H9 (cell line): ENCODE measurements around the gene ABCA1. TPM values are rescaled to one million over a fixed set of nuclear protein-coding genes. Genes with fewer than 3 reads are reported as not detected.
A peak's percentile ranks its signal among the peaks of the same experiment; 100 is the strongest.

Experiments
- DNase-seq: peaks from one replicate; pipeline ENCODE4 v3.0.0-alpha.2; 2017
- H2AFZ ChIP-seq: one replicate; pipeline ENCODE4 v1.6.1; 2013; ENCODE audit warnings: mild to moderate bottlenecking, low read length, control low read depth, moderate library complexity
- H2AK5ac ChIP-seq: 2 replicates; pipeline ENCODE4 v1.6.1; 2013; ENCODE audit warnings: low read length, control low read depth, mixed read lengths; ENCODE audit not compliant: insufficient read length
- H2BK120ac ChIP-seq: one replicate; pipeline ENCODE4 v1.6.1; 2013; ENCODE audit warnings: low read depth, mild to moderate bottlenecking, low read length, control low read depth, inconsistent platforms; ENCODE audit not compliant: poor library complexity, severe bottlenecking
- H2BK12ac ChIP-seq: 2 replicates; pipeline ENCODE4 v1.6.1; 2013; ENCODE audit warnings: low read length, control low read depth, mixed read lengths, low read depth; ENCODE audit not compliant: insufficient read length
- H2BK15ac ChIP-seq: 2 replicates; pipeline ENCODE4 v1.6.1; 2013; ENCODE audit warnings: low read depth, low read length, control low read depth
- H2BK20ac ChIP-seq: one replicate; pipeline ENCODE4 v1.6.1; 2013; ENCODE audit warnings: low read depth, mild to moderate bottlenecking, low read length, control low read depth, inconsistent platforms; ENCODE audit not compliant: poor library complexity, severe bottlenecking
- H2BK5ac ChIP-seq: 2 replicates; pipeline ENCODE4 v1.6.1; 2013; ENCODE audit warnings: low read length, control low read depth, mixed read lengths; ENCODE audit not compliant: insufficient read length
- H3K14ac ChIP-seq: 2 replicates; pipeline ENCODE4 v1.6.1; 2013; ENCODE audit warnings: low read length, control low read depth; ENCODE audit not compliant: insufficient read depth
- H3K18ac ChIP-seq: 2 replicates; pipeline ENCODE4 v1.6.1; 2013; ENCODE audit warnings: low read depth, mild to moderate bottlenecking, mixed read lengths, low read length, control low read depth; ENCODE audit not compliant: insufficient read length
- H3K23ac ChIP-seq: 2 replicates; pipeline ENCODE4 v1.6.1; 2013; ENCODE audit warnings: low read length, control low read depth, mixed read lengths, low read depth; ENCODE audit not compliant: insufficient read length
- H3K23me2 ChIP-seq: 2 replicates; pipeline ENCODE4 v1.6.1; 2013; ENCODE audit warnings: low read depth, mild to moderate bottlenecking, mixed read lengths, low read length, control low read depth; ENCODE audit not compliant: insufficient read length, poor library complexity, severe bottlenecking
- H3K27ac ChIP-seq: 2 replicates; pipeline ENCODE4 v1.5.1; 2013; ENCODE audit warnings: low read length, control low read depth, mixed read lengths, low read depth; ENCODE audit not compliant: insufficient read length
- H3K27me3 ChIP-seq: 2 replicates; pipeline ENCODE4 v1.6.1; 2013; ENCODE audit warnings: low read length, control low read depth, inconsistent platforms; ENCODE audit not compliant: insufficient read depth
- H3K4ac ChIP-seq: 2 replicates; pipeline ENCODE4 v1.6.1; 2013; ENCODE audit warnings: low read depth, mild to moderate bottlenecking, control low read depth, inconsistent platforms, low read length, moderate library complexity
- H3K4me1 ChIP-seq: 2 replicates; pipeline ENCODE4 v1.6.1; 2013; ENCODE audit warnings: low read length, control low read depth, inconsistent platforms; ENCODE audit not compliant: insufficient read depth
- H3K4me2 ChIP-seq: 2 replicates; pipeline ENCODE4 v1.6.1; 2013; ENCODE audit warnings: low read length, control low read depth, mixed read lengths; ENCODE audit not compliant: insufficient read length, insufficient read depth
- H3K56ac ChIP-seq: 2 replicates; pipeline ENCODE4 v1.6.1; 2013; ENCODE audit warnings: low read depth, mild to moderate bottlenecking, mixed read lengths, low read length, control low read depth; ENCODE audit not compliant: insufficient read length
- H3K79me1 ChIP-seq: 2 replicates; pipeline ENCODE4 v1.6.1; 2013; ENCODE audit warnings: low read depth, mild to moderate bottlenecking, moderate library complexity, low read length, control low read depth, inconsistent platforms; ENCODE audit not compliant: insufficient read depth, poor library complexity, severe bottlenecking
- H3K79me2 ChIP-seq: 2 replicates; pipeline ENCODE4 v1.6.1; 2013; ENCODE audit warnings: low read length, control low read depth, inconsistent platforms; ENCODE audit not compliant: insufficient read depth
- H3K9ac ChIP-seq: 2 replicates; pipeline ENCODE4 v1.6.1; 2013; ENCODE audit warnings: low read length, control low read depth, mixed read lengths; ENCODE audit not compliant: insufficient read length; ENCODE audit errors: extremely low read depth
- H3K9me3 ChIP-seq: one replicate; pipeline ENCODE4 v1.6.1; 2013; ENCODE audit warnings: low read depth, low read length, inconsistent platforms; ENCODE audit not compliant: control insufficient read depth
- H3T11ph ChIP-seq: one replicate; pipeline ENCODE4 v1.6.1; 2013; ENCODE audit warnings: mild to moderate bottlenecking, low read length, control low read depth, inconsistent platforms
- H4K20me1 ChIP-seq: one replicate; pipeline ENCODE4 v1.6.1; 2013; ENCODE audit not compliant: control insufficient read depth, insufficient read length, insufficient read depth
- H4K5ac ChIP-seq: 2 replicates; pipeline ENCODE4 v1.6.1; 2013; ENCODE audit warnings: low read depth, mild to moderate bottlenecking, mixed read lengths, low read length, control low read depth; ENCODE audit not compliant: insufficient read length
- H4K8ac ChIP-seq: replicated peaks from 2 replicates; pipeline ENCODE4 v1.6.1; 2013; ENCODE audit warnings: low read length, control low read depth, mixed read lengths, low read depth; ENCODE audit not compliant: insufficient read length
- H4K91ac ChIP-seq: 2 replicates; pipeline ENCODE4 v1.6.1; 2013; ENCODE audit warnings: low read depth, mild to moderate bottlenecking, moderate library complexity, mixed read lengths, low read length, control low read depth; ENCODE audit not compliant: insufficient read length
- H3K27ac Mint-ChIP-seq, 3 experiments: 2 replicates in 2 of 3; 3 replicates in 1 of 3; pipeline ENCODE4 v1.8.0; 2020 to 2021; ENCODE audit warnings: mixed read lengths in 3 of 3, mild to moderate bottlenecking in 1 of 3, moderate library complexity in 1 of 3
- H3K27me3 Mint-ChIP-seq: 2 replicates; pipeline ENCODE4 v1.8.0; 2021; ENCODE audit warnings: low read depth, mild to moderate bottlenecking, moderate library complexity, mixed read lengths
- H3K36me3 Mint-ChIP-seq, 3 experiments: 2 replicates in 2 of 3; 3 replicates in 1 of 3; pipeline ENCODE4 v1.8.0; 2020 to 2021; ENCODE audit warnings: low read depth in 3 of 3, mixed read lengths in 3 of 3; ENCODE audit not compliant: insufficient read depth in 1 of 3
- H3K4me1 Mint-ChIP-seq, 2 experiments: 2 replicates each; pipeline ENCODE4 v1.8.0; 2020; ENCODE audit warnings: mixed read lengths in 2 of 2
- H3K4me3 Mint-ChIP-seq, 2 experiments: 2 replicates in 1 of 2; 3 replicates in 1 of 2; pipeline ENCODE4 v1.8.0; 2020 to 2021; ENCODE audit warnings: mild to moderate bottlenecking in 2 of 2, mixed read lengths in 2 of 2, moderate library complexity in 1 of 2
- H3K9me3 Mint-ChIP-seq, 2 experiments: 2 replicates in 1 of 2; 3 replicates in 1 of 2; pipeline ENCODE4 v1.8.0; 2020; ENCODE audit warnings: mild to moderate bottlenecking in 2 of 2, mixed read lengths in 2 of 2, moderate library complexity in 1 of 2
- CTCF ChIP-seq: fragments of 200-600 bp; sonication (generic); conservative IDR thresholded peaks from 3 replicates; pipeline ENCODE4 v1.8.0; 2021; ENCODE audit warnings: antibody characterized with exemption, mild to moderate bottlenecking
- WGBS: extraction: QIAGEN DNeasy Blood & Tissue Kit; methylation state at CpG from one replicate; pipeline ENCODE4 v1.1.7; 2013; ENCODE audit warnings: missing lambda C conversion rate, low lambda C conversion rate, mixed read lengths; ENCODE audit not compliant: insufficient read length; ENCODE audit errors: extremely low coverage; 5-methylcytosine and 5-hydroxymethylcytosine counted together
- total RNA-seq: library from RNA; stranded (reverse); gene quantifications from 2 replicates; pipeline ENCODE4 v1.2.1, GENCODE V29; 2021

The ABCA1 gene
- total RNA-seq, 1 experiment from 2014 or later, result 16.6 TPM

GRCh38 chr9:104765138-104765537 is 162.8 kb downstream of the ABCA1 start:
- Histone ChIP-seq H3K23me2 (no peaks in the 10 kb centered on the region), H4K91ac (no peak overlapping the region), H3K4me1 (no peaks in the 10 kb centered on the region), H4K5ac (no peak overlapping the region), H3K27me3 (no peaks in the 10 kb centered on the region), H3T11ph (no peak overlapping the region), H3K56ac (no peak overlapping the region), H4K20me1 (no peaks in the 10 kb centered on the region), H3K4me2 (no peak overlapping the region), H2BK12ac (no peak overlapping the region), H3K79me2 (no peaks in the 10 kb centered on the region), H3K9ac (no peak overlapping the region), H3K14ac (no peak overlapping the region), H3K18ac (no peak overlapping the region), H2BK20ac (no peak overlapping the region), H3K27ac (no peak overlapping the region), H4K8ac (no peak overlapping the region), H2BK15ac (no peak overlapping the region), H2BK120ac (no peak overlapping the region), H3K4ac (no peak overlapping the region), H3K9me3 (no peaks in the 10 kb centered on the region), H2BK5ac (no peak overlapping the region), H3K79me1 (no peaks in the 10 kb centered on the region), H2AK5ac (no peak overlapping the region), H2AFZ (no peak overlapping the region), H3K23ac (no peak overlapping the region)
- TF ChIP-seq CTCF, result no peak
- Mint-ChIP-seq H3K4me3 (peak overlapping the region in 1 of 2 experiments; percentile 82; a peak in 2 of 5 replicates), H3K27ac (no peak overlapping the region), H3K36me3 (no peaks in the 10 kb centered on the region), H3K4me1 (no peaks in the 10 kb centered on the region), H3K9me3 (peaks cover 4 to 7% of the 10 kb centered on the region in 2 experiments; a peak in 4 of 5 replicates), H3K27me3 (peaks cover 17% of the 10 kb centered on the region)
- no CpG with 5 or more reads among the region's 5 CpGs for WGBS
- no peak for DNase-seq
